ENCODE results near the gene ZDHHC23.

DNA sequence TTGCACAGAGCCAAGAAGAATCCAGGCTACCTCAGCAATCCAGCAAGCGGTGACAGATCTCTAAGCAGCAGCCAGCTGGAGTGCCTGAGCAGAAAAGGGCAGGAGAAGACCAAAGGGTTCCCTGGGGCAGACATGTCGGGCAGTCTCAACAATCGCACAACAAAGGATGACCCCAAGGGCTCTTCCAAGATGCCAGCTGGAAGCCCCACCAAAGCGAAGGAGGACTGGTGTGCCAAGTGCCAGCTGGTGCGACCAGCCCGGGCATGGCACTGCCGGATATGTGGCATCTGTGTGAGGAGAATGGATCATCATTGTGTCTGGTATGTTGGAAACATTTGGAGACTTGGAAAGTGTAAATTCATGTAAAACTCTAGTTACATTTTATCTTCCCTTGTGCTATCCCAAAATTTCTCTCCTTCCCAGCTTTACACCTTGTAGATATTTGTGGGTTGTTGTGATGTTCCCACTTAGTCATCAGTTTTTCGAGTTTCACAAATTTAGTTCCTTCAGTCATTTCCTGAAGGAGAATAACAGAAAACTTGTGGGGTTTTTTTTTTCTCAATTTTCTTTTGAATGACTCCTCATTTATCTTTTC lies 6.4 kb downstream of the ZDHHC23 start:
- TF ChIP-seq SMC3 (IDR thresholded peaks at IDR 0.05; ENCODE audit: low read depth, low read length) (no peak), CEBPB (IDR thresholded peaks at IDR 0.05; ENCODE audit: low read depth, low read length) (no peak), POLR2A (IDR thresholded peaks at IDR 0.05; ENCODE audit: low read depth, low read length) (no peak), RCOR1 (IDR thresholded peaks at IDR 0.05; ENCODE audit: insufficient replicate concordance, low read length) (no peak)
- TF ChIP-seq, protein P1, sequence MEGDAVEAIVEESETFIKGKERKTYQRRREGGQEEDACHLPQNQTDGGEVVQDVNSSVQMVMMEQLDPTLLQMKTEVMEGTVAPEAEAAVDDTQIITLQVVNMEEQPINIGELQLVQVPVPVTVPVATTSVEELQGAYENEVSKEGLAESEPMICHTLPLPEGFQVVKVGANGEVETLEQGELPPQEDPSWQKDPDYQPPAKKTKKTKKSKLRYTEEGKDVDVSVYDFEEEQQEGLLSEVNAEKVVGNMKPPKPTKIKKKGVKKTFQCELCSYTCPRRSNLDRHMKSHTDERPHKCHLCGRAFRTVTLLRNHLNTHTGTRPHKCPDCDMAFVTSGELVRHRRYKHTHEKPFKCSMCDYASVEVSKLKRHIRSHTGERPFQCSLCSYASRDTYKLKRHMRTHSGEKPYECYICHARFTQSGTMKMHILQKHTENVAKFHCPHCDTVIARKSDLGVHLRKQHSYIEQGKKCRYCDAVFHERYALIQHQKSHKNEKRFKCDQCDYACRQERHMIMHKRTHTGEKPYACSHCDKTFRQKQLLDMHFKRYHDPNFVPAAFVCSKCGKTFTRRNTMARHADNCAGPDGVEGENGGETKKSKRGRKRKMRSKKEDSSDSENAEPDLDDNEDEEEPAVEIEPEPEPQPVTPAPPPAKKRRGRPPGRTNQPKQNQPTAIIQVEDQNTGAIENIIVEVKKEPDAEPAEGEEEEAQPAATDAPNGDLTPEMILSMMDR (conservative IDR thresholded peaks at IDR 0.05; ENCODE audit: low read depth, low read length): no peak
- TF ChIP-seq, protein P2, sequence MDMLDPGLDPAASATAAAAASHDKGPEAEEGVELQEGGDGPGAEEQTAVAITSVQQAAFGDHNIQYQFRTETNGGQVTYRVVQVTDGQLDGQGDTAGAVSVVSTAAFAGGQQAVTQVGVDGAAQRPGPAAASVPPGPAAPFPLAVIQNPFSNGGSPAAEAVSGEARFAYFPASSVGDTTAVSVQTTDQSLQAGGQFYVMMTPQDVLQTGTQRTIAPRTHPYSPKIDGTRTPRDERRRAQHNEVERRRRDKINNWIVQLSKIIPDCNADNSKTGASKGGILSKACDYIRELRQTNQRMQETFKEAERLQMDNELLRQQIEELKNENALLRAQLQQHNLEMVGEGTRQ (IDR thresholded peaks at IDR 0.05; ENCODE audit: low read depth, low read length): no peak

Measured in IMR-90 (cell line).